Measurements from ENCODE around the gene C1orf115.

- TF ChIP-seq, protein P1, sequence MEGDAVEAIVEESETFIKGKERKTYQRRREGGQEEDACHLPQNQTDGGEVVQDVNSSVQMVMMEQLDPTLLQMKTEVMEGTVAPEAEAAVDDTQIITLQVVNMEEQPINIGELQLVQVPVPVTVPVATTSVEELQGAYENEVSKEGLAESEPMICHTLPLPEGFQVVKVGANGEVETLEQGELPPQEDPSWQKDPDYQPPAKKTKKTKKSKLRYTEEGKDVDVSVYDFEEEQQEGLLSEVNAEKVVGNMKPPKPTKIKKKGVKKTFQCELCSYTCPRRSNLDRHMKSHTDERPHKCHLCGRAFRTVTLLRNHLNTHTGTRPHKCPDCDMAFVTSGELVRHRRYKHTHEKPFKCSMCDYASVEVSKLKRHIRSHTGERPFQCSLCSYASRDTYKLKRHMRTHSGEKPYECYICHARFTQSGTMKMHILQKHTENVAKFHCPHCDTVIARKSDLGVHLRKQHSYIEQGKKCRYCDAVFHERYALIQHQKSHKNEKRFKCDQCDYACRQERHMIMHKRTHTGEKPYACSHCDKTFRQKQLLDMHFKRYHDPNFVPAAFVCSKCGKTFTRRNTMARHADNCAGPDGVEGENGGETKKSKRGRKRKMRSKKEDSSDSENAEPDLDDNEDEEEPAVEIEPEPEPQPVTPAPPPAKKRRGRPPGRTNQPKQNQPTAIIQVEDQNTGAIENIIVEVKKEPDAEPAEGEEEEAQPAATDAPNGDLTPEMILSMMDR (optimal IDR thresholded peaks at IDR 0.05 in 1 of 3, IDR thresholded peaks at IDR 0.05 in 1 of 3, conservative IDR thresholded peaks at IDR 0.05 in 1 of 3; ENCODE audit: extremely low read depth in 1 of 3, insufficient read depth in 2 of 3, low read length in 3 of 3), result no peak
- no peak for TF ChIP-seq EZH2 (IDR thresholded peaks at IDR 0.05; ENCODE audit: low read length)
Measured at GRCh38 chr1:220685879-220686278, 4.3 kb upstream of the C1orf115 start.

Data from keratinocyte (primary cell).